Fibroblast of skin of left quadriceps (primary cell): ENCODE data around the gene INTS15.

Experiments
- DNase-seq, 2 experiments: peaks; one replicate each; pipeline ENCODE4 v3.0.0-alpha.2; 2013; ENCODE audit warnings: low read depth in 2 of 2

INTS15 gene

GRCh38 chr7:6655636-6656385 lies 66.0 kb downstream of the INTS15 start:
- no peak for DNase-seq

GRCh38 chr7:6656413-6656812 lies 66.6 kb downstream of the INTS15 start:
- DNase-seq: no peak
